ENCODE measurements around the gene TRPM7.

Gene TRPM7

DNA sequence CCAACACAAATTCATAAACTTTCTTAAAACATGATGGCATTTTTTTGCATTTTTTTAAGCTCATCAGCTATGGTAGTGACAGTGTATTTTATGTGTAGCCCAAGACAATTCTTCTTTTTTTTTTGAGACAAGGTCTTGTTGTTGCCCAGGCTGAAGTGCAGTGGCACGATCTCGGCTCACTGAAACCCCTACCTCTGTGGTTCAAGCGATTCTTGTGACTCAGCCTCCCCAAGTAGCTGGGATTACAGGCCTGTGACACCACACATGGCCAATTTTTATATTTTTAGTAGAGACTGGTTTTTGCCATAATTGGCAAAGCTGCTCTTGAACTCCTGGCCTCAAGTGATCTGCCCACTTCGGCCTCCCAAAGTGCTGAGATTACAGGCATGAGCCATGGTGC lies 122.8 kb downstream of the TRPM7 start:
- no peak for DNase-seq

DNA sequence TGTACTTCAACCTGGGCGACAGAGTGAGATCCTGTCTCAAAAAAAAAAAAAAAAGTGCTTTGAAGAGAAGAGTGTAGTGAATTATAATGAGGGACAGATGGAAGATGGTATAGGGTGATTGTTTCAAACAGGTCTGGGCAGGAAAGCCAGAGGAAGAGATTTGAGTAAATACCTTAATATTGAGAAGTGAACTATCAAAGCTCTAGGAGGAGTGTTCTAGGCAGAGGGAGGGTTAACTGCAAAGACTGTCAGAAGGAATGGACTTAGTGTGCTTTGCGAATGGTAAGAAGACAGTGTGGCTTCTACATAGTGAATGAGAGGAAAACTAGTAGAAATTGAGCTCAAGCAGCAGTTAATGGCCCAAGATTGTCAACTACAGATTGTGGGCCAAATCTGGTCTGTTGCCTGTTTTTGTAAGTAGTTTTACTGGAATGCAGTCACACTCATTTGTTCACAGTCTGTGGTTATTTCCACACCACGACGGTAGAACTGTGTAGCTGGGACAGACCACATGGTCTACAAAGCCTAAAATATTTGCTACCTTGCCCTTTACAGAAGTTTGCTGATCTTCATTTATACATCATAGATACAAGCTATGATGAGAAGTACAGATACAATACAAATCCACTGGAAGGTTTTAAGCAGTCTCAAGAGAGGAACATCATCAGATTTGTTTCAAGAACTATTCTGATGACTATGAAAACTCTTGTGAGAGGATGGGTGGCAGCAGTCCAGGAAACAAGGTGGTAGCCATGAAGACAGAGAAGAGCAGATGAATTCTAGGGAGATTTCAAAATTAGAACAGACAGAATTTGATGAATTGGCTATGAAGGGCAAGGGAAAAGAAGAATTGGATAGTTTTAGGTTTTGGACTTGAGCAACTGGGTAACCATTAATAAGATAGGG lies 123.6 kb downstream of the TRPM7 start:
- DNase-seq = no peak

DNA sequence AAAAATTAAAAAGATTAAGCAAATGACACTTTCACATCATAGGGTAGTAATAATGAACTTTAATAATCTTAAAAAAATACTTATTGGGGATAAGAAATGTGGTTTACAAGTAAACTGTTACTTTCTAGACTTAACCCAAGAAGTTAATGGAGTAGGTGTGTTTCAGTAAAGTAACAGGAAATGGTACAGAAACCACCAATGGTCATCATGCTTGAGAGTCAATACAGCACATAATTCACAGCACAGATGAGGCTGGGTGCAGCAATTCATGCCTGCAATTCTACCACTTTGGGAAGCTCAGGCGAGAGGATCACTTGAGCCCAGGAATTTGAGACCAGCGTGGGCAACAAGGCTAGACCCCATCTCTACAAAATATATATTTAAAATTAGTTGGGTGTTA lies 128.6 kb downstream of the TRPM7 start:
- no peak for DNase-seq

DNA sequence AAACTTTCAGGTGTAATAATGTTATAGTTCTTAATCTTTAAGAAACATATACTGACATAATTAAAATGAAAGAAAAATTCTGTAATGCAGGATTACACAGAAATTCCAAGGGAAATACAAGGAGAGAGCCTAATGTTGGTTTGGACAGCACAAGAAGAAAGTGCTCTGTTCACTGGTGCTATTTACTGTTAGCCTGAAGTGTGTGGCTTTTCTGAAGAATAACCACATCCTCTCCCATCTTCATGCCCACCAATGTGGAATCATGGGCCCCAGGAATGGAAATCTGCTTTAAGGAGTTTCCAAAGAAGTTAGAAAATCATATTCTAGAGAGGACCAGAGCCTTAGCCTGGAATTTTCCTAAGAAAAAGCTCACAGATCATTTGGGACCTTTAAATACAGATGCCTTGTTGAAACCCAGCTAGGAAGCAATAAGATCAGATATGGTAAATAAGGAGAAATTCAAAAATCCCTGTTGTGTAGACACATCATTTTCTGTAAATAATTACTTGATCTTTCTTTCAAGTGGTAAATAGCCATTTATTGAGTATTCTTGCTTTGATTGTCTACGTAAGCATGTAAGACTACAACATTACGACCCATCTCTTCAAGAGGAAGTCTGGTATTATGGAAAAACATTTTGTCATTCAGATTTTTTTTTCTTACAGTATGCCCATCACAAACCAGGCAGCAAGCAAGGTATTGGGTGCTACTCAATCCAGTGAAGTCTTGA lies 129.8 kb downstream of the TRPM7 start:
- DNase-seq = no peak

DNA sequence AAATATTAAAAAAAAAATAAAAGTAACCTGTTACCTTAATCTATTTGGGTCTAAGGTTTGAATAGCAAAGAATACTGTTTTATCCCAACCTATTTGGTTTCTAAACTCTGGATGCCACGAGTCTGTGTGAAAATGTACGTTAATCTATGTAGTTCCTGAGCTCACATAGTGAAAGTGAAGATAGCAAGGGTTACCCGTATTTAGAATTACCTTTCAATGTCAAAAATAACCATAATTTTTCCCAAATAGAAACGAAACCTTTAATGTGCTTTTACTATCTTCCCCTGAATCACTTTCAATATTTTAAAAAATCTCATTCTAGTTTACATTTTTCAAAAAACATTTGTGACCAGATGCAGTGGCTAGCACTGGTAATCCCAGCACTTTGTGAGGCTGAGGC lies 134.4 kb downstream of the TRPM7 start:
- no peak for DNase-seq

DNA sequence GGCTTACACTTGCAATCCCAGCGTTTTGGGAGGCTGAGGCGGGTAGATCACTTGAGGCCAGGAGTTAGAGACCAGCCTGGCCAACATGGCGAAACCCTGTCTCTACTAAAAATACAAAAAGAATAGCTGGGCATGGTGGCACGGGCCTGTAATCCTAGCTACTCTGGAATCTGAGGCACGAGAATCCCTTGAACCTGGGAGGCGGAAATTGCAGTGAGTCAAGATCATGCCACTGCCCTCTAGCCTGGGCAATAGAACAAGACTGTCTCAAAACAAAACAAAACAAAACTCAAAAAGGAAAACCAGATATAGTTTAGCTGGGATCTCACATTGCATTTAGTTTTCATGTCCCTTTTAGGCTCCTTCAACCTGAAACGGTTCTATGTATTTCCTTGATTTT lies 137.3 kb downstream of the TRPM7 start:
- no peak for DNase-seq

DNA sequence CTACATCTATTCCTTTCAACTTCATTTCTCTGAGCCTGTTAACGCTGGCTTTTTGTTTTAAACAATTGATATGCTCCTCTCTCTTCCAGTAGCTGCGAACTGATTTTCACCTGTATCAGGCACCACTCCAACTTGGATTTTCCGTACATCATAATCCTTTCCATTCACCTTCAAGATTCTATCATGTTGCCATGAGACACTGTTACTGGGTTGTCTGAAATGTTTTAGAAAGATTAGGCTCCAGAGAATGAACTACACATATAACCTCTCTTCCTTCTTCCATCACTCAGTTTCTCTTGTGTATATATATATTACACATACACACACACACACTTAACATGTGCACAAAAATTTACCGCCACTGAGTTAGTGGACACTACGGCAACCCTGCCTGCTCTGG lies 140.0 kb downstream of the TRPM7 start, which contains the start of gene USP50:
TSS of gene USP50 (minus strand) at position 101 of the 400 bp plus-strand sequence. CDS start 141 bp downstream, outside the sequence.
- no peak for DNase-seq

DNA sequence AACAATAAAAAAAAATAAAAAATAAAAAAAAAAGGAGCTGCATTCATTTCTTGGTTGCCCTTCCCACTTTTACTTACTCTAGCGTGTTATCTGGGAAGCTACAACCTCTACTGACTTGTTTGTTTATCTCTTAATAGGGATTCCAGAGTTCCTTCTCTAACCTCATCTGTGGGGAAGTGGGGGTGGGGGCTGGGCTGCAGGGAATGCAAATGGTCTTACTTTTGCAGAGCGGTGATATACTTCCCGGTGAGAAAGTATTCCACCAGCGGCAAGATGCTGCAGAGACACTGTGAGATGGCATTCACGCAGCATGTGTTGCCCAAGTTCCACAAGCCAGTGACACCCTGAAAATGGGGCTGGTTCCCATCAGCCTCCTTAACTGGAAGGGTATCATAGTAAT lies 142.2 kb downstream of the TRPM7 start:
- DNase-seq = peak in 1 of 2 experiments; percentile 32

DNA sequence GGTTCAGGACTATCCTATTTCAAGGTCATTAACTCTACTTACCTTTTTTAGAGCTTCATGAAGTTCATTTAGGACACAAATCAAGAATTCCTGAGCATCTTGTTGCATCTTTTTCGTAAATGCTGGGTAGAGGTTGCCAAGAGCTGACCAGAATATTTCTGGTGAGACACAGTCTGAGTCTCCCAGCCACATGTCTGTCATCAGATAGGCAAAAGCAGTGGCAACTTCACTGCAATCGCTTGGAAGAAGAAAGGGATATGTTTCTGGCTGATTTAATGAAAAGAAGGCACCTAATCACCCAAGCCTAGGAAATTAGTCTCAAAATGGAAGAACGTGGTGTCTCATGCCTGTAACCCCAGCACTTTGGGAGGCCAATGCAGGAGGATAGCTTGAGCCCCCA lies 143.0 kb downstream of the TRPM7 start:
- DNase-seq = no peak

DNA sequence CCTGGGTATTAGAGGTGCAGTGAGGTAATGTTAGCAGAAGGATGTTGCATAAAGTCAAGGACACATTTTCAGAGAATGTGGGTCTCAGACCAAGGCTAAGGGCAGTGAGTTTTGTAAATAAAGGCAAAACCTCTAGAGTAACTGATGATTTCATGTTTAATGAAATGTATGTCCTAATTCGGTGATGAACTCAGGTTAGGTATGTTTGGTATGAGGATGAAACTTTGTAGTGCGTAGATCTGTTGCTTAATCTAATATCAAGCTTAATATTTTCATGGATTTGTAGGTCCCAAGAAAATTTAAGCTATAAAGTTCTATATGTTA lies 143.7 kb downstream of the TRPM7 start:
- DNase-seq = no peak

DNA sequence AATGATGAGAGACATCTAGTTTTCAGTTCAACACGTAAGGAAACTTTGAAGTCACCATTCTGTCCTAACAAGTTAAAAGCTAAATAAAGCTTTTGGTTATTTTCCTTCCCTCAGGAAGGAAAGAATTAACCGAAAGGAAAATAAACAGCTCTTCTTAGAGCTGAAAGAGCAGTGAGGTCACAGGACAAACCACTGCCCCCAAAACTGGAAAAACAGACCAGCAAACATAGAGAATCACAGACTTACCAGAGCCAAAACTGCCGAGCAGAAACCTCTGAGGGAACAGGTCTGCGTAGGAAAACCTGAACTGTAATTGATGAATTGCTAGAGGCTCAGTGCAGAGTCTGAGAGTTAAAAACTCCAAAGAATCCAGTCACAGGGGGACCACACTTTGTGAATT lies 154.8 kb downstream of the TRPM7 start:
- no peak for DNase-seq

DNA sequence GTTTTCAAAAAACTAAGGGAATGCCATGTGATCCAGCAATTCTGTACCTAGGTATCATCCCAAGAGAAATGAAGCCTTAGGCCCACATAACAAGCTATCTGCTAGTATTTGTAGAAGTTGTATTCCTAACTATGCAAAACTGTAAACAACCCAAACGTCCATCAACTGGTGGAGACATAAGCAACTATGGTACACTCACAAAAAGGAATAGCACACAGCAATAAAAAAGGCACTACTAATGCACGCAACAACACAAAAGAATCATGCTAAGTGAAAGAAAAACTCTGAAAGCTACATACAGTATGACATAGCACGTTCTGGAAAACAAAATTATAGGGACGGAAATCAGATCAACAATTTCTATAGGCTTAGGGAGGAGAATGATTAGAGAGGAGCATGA lies 155.4 kb downstream of the TRPM7 start:
- no peak for DNase-seq

DNA sequence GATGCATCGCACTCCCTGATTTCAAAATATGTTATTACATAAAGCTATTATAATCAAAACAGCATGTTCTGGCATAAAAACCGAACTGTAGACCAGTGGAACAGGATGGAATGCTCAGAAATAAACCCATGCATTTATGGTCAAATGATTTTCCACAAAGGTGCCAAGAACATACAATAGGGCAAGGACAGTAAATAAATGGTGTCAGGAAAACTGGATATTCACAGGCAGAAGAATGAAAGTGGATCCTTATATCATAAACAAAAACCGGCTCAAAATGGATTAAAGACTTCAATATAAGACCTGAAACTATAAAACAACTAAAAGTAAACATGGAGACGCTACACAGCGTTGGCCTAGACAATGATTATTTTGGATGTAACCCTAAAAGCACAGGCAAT lies 162.7 kb downstream of the TRPM7 start:
- no peak for DNase-seq

DNA sequence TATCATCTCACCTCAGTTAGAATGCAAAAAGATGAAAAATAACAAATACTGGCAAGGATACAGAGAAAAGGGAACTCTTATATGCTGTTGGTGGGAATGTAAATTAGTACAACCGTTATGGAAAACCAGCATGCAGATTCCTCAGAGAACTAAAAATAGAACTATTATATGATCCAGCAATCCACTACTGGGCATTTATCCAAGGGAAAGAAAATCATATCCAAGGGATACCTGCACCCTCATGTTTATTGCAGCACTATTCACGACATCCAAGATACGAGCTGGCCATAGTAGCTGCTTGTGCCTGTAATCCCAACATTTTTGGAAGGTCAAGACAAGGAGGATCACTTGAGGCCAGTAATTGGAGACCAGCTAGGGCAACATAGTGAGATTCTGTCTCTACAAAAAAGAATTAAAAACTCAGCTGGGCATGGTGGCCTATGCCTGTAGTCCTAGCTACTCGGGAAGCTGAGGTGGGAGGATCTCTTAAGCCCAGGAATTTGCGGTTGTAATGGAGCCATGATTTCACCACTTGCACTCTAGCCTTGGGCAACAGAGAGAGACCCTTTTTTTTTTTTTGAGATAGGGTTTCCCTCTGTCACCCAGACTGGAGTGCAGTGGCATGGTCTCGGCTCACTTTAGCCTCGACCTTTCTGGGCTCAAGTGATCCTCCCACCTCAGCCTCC lies 166.7 kb downstream of the TRPM7 start:
- DNase-seq = peak; percentile 50 to 61

DNA sequence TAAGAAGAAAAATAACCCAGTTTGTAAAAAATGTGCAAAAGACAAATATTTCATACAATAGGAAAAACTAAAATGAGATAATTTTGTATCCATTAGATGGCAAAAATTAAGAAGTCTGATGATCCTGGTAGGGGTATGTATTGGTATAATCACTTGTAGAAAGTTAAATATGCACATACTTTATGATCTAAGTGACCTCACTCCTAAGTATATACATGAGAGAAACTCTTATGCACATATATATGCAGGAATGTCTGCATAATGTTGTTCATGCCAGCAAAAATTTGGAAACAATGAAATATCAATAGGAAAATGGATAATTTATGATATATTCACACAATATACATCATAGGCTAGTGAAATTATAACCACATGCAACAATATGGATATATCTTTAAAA lies 173.6 kb downstream of the TRPM7 start:
- DNase-seq = no peak
